Ishikawa (cell line): ENCODE measurements around the gene ZBTB16.

Experiments
- CEBPB ChIP-seq: IDR thresholded peaks from 2 replicates; pipeline ENCODE4 v1.6.1; 2012
- EP300 ChIP-seq: IDR thresholded peaks from 2 replicates; pipeline ENCODE4 v1.6.1; 2012; ENCODE audit warnings: borderline replicate concordance
- TAF1 ChIP-seq: IDR thresholded peaks from 2 replicates; pipeline ENCODE4 v1.6.1; 2012; ENCODE audit warnings: low read depth, mild to moderate bottlenecking
- TCF12 ChIP-seq: IDR thresholded peaks from 2 replicates; pipeline ENCODE4 v1.6.1; 2012; ENCODE audit warnings: low read depth

GRCh38 chr11:114128399-114128798 is 68.9 kb downstream of the ZBTB16 start:
- no peak for TF ChIP-seq EP300
- TF ChIP-seq TCF12, result no peak
- no peak for TF ChIP-seq TAF1
- no peak for TF ChIP-seq CEBPB
